ENCODE results near the gene DYNC1I1.

The DYNC1I1 gene

GRCh38 chr7:96033009-96033598, 260.8 kb downstream of the DYNC1I1 start:
- DNase-seq = no peak

GRCh38 chr7:96034940-96035727, 262.8 kb downstream of the DYNC1I1 start:
- no peak for DNase-seq

- DNase-seq = no peak
Observed at GRCh38 chr7:96040250-96040772, 268.0 kb downstream of the DYNC1I1 start.

GRCh38 chr7:96041171-96041570, 268.8 kb downstream of the DYNC1I1 start:
- no peak for DNase-seq

GRCh38 chr7:96045181-96045580, 272.8 kb downstream of the DYNC1I1 start:
- DNase-seq = no peak

GRCh38 chr7:96045919-96046318, 273.6 kb downstream of the DYNC1I1 start:
- DNase-seq = no peak

GRCh38 chr7:96052289-96052688, 279.9 kb downstream of the DYNC1I1 start:
- no peak for DNase-seq

- DNase-seq = no peak
Observed at GRCh38 chr7:96052860-96053470, 280.6 kb downstream of the DYNC1I1 start.

- no peak for DNase-seq
Observed at GRCh38 chr7:96055717-96056116, 283.4 kb downstream of the DYNC1I1 start.

GRCh38 chr7:96059075-96059474, 286.7 kb downstream of the DYNC1I1 start:
- DNase-seq = no peak

GRCh38 chr7:96061009-96061408, 288.7 kb downstream of the DYNC1I1 start:
- no peak for DNase-seq

- no peak for DNase-seq
Observed at GRCh38 chr7:96061844-96062243, 289.5 kb downstream of the DYNC1I1 start.

GRCh38 chr7:96067321-96067720, 295.0 kb downstream of the DYNC1I1 start:
- no peak for DNase-seq

- DNase-seq = no peak
Observed at GRCh38 chr7:96069401-96069800, 297.0 kb downstream of the DYNC1I1 start.

GRCh38 chr7:96074871-96075270, 302.5 kb downstream of the DYNC1I1 start:
- DNase-seq = no peak

GRCh38 chr7:96075510-96076349, 303.4 kb downstream of the DYNC1I1 start:
- DNase-seq = peak; percentile 43

GRCh38 chr7:96076350-96076707, 304.0 kb downstream of the DYNC1I1 start:
- DNase-seq = no peak

GRCh38 chr7:96080027-96080426, 307.7 kb downstream of the DYNC1I1 start:
- DNase-seq = no peak

- DNase-seq = peak; percentile 64
Observed at GRCh38 chr7:96084881-96085553, 312.7 kb downstream of the DYNC1I1 start.

GRCh38 chr7:96085953-96086352, 313.6 kb downstream of the DYNC1I1 start:
- no peak for DNase-seq

GRCh38 chr7:96088579-96088978, 316.2 kb downstream of the DYNC1I1 start:
- peak; percentile 26 for DNase-seq

GRCh38 chr7:96089511-96089910, 317.2 kb downstream of the DYNC1I1 start:
- no peak for DNase-seq
